Naive thymus-derived CD4-positive, alpha-beta T cell (primary cell): ENCODE results near the gene SRSF5. TPM values are rescaled to one million over a fixed set of nuclear protein-coding genes. Genes with fewer than 3 reads are reported as not detected.

Experiments used
- ATAC-seq: fragments of 150-1000 bp; cut with Tn5 transposase; 2 replicates; pipeline ENCODE4 v1.10.0; 2021; ENCODE audit warnings: mild to moderate bottlenecking, moderate library complexity
- CTCF ChIA-PET: fragments of 350-600 bp; sonication (Branson Sonifier 250); formaldehyde crosslinking; loops from one replicate; lab custom pipeline; 2021; ENCODE audit warnings: antibody characterized with exemption; lab: Charles Lee
- POLR2A ChIA-PET: fragments of 350-600 bp; sonication (Branson Sonifier 250); formaldehyde crosslinking; loops from one replicate; lab custom pipeline; 2021; ENCODE audit warnings: antibody characterized with exemption, inconsistent platforms; lab: Charles Lee
- DNase-seq, 9 donors: peaks; one replicate each; pipeline versions ENCODE4 v3.0.0 to v3.0.0-alpha.2; 2020 to 2022; ENCODE audit warnings: mixed read lengths in 1 of 9
- H3K27ac ChIP-seq: one replicate; pipeline ENCODE4 v1.7.0; 2013; ENCODE audit warnings: mild to moderate bottlenecking, low read depth, low read length, moderate library complexity
- H3K27me3 ChIP-seq, 2 donors: one replicate each; pipeline ENCODE4 v1.7.0; 2013; ENCODE audit warnings: low read length in 2 of 2, mild to moderate bottlenecking in 2 of 2, moderate library complexity in 2 of 2; ENCODE audit not compliant: control insufficient read depth in 2 of 2, insufficient read depth in 2 of 2
- H3K36me3 ChIP-seq, 3 experiments: 1 replicate in 2 of 3; 2 replicates in 1 of 3; pipeline ENCODE4 v1.7.0; 2013; ENCODE audit warnings: low read length in 3 of 3, mild to moderate bottlenecking in 3 of 3, moderate library complexity in 1 of 3; ENCODE audit not compliant: insufficient read depth in 3 of 3, control insufficient read depth in 2 of 3
- H3K4me1 ChIP-seq, 2 donors: one replicate each; pipeline ENCODE4 v1.7.0; 2013; ENCODE audit warnings: low read length in 2 of 2, mild to moderate bottlenecking in 2 of 2, moderate library complexity in 1 of 2; ENCODE audit not compliant: control insufficient read depth in 2 of 2, insufficient read depth in 2 of 2
- H3K4me3 ChIP-seq: 2 replicates; pipeline ENCODE4 v1.7.0; 2013; ENCODE audit warnings: mild to moderate bottlenecking, low read length
- H3K9me3 ChIP-seq, 3 experiments: 1 replicate in 2 of 3; 2 replicates in 1 of 3; pipeline ENCODE4 v1.7.0; 2013; ENCODE audit warnings: low read length in 3 of 3; ENCODE audit not compliant: control insufficient read depth in 2 of 3
- H3K27ac Mint-ChIP-seq, 9 donors: one replicate each; pipeline ENCODE4 v1.8.0; 2020 to 2022; ENCODE audit warnings: mixed read lengths in 9 of 9, mild to moderate bottlenecking in 8 of 9, moderate library complexity in 5 of 9, inconsistent platforms in 2 of 9
- H3K27me3 Mint-ChIP-seq, 5 donors: one replicate each; pipeline ENCODE4 v1.8.0; 2021 to 2022; ENCODE audit warnings: mixed read lengths in 5 of 5, mild to moderate bottlenecking in 1 of 5
- H3K36me3 Mint-ChIP-seq, 5 donors: one replicate each; pipeline ENCODE4 v1.8.0; 2020 to 2022; ENCODE audit warnings: mixed read lengths in 5 of 5, mild to moderate bottlenecking in 3 of 5, inconsistent platforms in 1 of 5
- H3K4me1 Mint-ChIP-seq, 7 donors: one replicate each; pipeline ENCODE4 v1.8.0; 2020 to 2022; ENCODE audit warnings: mixed read lengths in 7 of 7, mild to moderate bottlenecking in 3 of 7, inconsistent platforms in 1 of 7
- H3K4me3 Mint-ChIP-seq, 10 donors: one replicate each; pipeline ENCODE4 v1.8.0; 2020 to 2022; ENCODE audit warnings: mild to moderate bottlenecking in 10 of 10, mixed read lengths in 10 of 10, moderate library complexity in 6 of 10, inconsistent platforms in 2 of 10
- H3K9me3 Mint-ChIP-seq, 11 donors: one replicate each; pipeline ENCODE4 v1.8.0; 2020 to 2022; ENCODE audit warnings: mixed read lengths in 11 of 11, mild to moderate bottlenecking in 4 of 11, inconsistent platforms in 1 of 11, moderate library complexity in 1 of 11
- intact Hi-C, 2 donors: fragments of 100-400 bp; cut with micrococcal nuclease; formaldehyde crosslinking; loops; one replicate each; pipeline ENCODE4 v1.15.1; 2023
- polyA plus RNA-seq, 2 donors: library from polyadenylated mRNA; unstranded; fragments of 300-500 nt; fragmentation: Illumina TruSeq; gene quantifications; one replicate each; pipeline ENCODE4 v1.2.3, GENCODE V29; 2021
- total RNA-seq, 6 experiments: library from RNA in 5 of 6; stranded (reverse) in 5 of 6; gene quantifications; 1 replicate in 5 of 6; 2 replicates in 1 of 6; pipeline ENCODE4 v1.2.3 and lab custom pipeline; 2021 to 2026

Gene SRSF5
- total and polyA plus RNA-seq, 7 experiments from 2014 or later, result 355 to 1,617 (median 1,280) TPM

DNA sequence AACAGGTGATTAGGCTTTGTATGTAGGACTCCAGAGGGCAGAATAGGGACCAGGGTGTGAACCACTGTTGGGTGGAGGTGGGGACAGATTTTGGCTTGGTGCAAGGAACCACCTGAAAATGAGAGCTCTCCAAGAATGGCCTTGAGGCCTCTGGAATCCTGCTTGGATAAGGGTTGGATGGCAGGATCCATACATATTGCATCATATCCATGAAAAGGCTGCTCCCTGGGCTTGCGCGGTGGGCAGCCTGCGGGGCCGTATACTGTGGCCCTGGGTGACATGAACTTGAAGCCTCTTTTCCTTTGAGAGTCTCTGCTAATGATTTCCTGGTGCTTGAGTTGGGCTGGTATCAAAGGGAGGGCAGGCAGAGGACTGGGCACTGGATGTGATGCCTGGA lies 31.4 kb downstream of the SRSF5 start:
- intact Hi-C loops, result no loop called here
- ChIA-PET CTCF (no interaction called here), POLR2A (no interaction called here)
- Histone ChIP-seq H3K27ac (no peak overlapping the region), H3K9me3 (no peaks in the 10 kb centered on the region), H3K27me3 (no peaks in the 10 kb centered on the region), H3K4me1 (no peaks in the 10 kb centered on the region), H3K36me3 (no peaks in the 10 kb centered on the region), H3K4me3 (no peak overlapping the region)
- DNase-seq (no peak), ATAC-seq (no peak)
- H3K27me3 Mint-ChIP-seq, result peaks cover 0 to 18% (median 9%) of the 10 kb centered on the region in 5 donors
- H3K9me3 Mint-ChIP-seq, result peaks cover 0 to 3% (median 0%) of the 10 kb centered on the region in 11 donors
- H3K27ac Mint-ChIP-seq, result no peak overlapping the region
- peak overlapping the region in 1 of 10 donors; percentile 20 for H3K4me3 Mint-ChIP-seq
- peaks cover 0 to 11% (median 6%) of the 10 kb centered on the region in 5 donors for H3K36me3 Mint-ChIP-seq
- H3K4me1 Mint-ChIP-seq, result no peaks in the 10 kb centered on the region

DNA sequence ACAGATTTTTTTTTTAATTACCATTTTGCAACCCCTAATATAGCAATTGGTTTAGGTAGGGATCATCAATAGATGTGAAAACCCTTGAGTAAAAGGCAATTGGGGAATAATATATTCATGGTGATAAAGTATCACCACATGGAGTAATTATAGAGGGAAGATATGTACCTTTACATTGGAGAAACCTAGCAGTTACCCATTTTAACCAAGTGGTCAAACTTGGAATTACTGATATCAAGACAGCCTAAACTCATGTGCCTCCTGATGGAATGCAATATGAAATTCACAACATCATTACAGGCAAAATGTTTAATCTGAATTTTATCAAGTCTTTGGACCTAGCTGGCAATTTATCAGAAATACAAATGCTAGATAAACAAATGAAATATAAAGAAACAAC lies 36.8 kb downstream of the SRSF5 start:
- ATAC-seq (no peak), DNase-seq (no peak)
- intact Hi-C loops, result no loop called here
- CTCF ChIA-PET, result no interaction called here
- Histone ChIP-seq H3K4me1 (no peaks in the 10 kb centered on the region), H3K36me3 (no peaks in the 10 kb centered on the region), H3K9me3 (no peaks in the 10 kb centered on the region), H3K27ac (no peak overlapping the region), H3K4me3 (no peak overlapping the region), H3K27me3 (no peaks in the 10 kb centered on the region)
- peaks cover 0 to 43% (median 9%) of the 10 kb centered on the region in 5 donors for H3K27me3 Mint-ChIP-seq
- no peak overlapping the region for H3K4me3 Mint-ChIP-seq
- H3K4me1 Mint-ChIP-seq, result no peaks in the 10 kb centered on the region
- H3K27ac Mint-ChIP-seq, result no peak overlapping the region
- peaks cover 0 to 11% (median 4%) of the 10 kb centered on the region in 5 donors for H3K36me3 Mint-ChIP-seq
- POLR2A ChIA-PET, result no interaction called here
- H3K9me3 Mint-ChIP-seq, result peaks cover 0 to 4% (median 0%) of the 10 kb centered on the region in 11 donors

DNA sequence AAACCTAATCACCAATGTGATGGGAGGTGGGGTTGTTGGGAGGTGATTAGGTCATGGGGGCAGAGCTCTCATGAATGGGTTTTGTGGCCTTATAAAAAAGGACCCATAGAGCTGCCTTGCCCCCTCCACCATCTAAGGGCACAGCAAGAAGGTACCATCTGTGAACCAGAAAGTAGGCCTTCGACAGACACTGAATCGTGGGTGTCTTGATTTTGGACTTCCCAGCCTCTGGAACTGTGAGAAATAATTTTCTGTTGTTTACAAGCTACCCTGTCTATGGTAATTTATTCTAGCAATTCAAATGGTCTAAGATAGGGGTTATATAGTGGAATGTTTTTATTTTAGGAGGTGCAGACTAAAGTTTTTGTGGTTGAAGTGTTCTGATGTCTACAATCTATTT lies 38.0 kb downstream of the SRSF5 start:
- H3K9me3 Mint-ChIP-seq, result peaks cover 0 to 4% (median 0%) of the 10 kb centered on the region in 11 donors
- ATAC-seq, result no peak
- peaks cover 0 to 7% (median 4%) of the 10 kb centered on the region in 5 donors for H3K36me3 Mint-ChIP-seq
- H3K9me3 ChIP-seq, result no peaks in the 10 kb centered on the region
- CTCF ChIA-PET, result no interaction called here
- H3K36me3 ChIP-seq, result no peaks in the 10 kb centered on the region
- H3K4me1 Mint-ChIP-seq, result no peaks in the 10 kb centered on the region
- H3K4me3 ChIP-seq, result no peak overlapping the region
- no peak overlapping the region for H3K4me3 Mint-ChIP-seq
- peaks cover 0 to 43% (median 5%) of the 10 kb centered on the region in 5 donors for H3K27me3 Mint-ChIP-seq
- no peak overlapping the region for H3K27ac Mint-ChIP-seq
- intact Hi-C loops, result no loop called here
- no peaks in the 10 kb centered on the region for H3K4me1 ChIP-seq
- POLR2A ChIA-PET, result no interaction called here
- no peak for DNase-seq
- no peaks in the 10 kb centered on the region for H3K27me3 ChIP-seq
- H3K27ac ChIP-seq, result no peak overlapping the region

DNA sequence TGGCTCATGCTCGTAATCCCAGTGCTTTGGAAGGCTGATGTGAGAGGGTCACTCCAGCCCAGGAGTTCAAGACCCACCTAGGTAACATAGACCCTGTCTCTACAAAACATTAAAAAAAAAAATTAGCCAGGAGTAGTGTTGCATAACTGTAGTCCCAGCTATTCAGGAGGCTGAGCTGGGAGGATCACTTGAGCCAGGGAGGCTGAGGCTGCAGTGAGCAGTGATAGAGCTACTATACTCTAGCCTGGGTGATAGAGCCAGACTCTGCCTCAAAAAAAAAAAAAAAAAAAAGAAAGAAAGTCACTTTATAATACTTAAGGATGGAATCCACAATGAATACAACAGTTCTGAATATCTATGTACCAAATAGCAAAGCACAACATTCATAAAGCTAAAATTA lies 40.2 kb downstream of the SRSF5 start:
- Histone ChIP-seq H3K27me3 (no peaks in the 10 kb centered on the region), H3K9me3 (no peaks in the 10 kb centered on the region), H3K4me3 (no peak overlapping the region), H3K4me1 (no peaks in the 10 kb centered on the region), H3K36me3 (no peaks in the 10 kb centered on the region), H3K27ac (no peak overlapping the region)
- CTCF ChIA-PET, result no interaction called here
- DNase-seq, result no peak
- intact Hi-C loops, result no loop called here
- POLR2A ChIA-PET, result no interaction called here
- Mint-ChIP-seq H3K27ac (no peak overlapping the region), H3K4me3 (no peak overlapping the region), H3K27me3 (peaks cover 0 to 35% (median 0%) of the 10 kb centered on the region in 5 donors), H3K36me3 (no peaks in the 10 kb centered on the region), H3K4me1 (no peaks in the 10 kb centered on the region), H3K9me3 (peaks cover 0 to 4% (median 0%) of the 10 kb centered on the region in 11 donors)
- no peak for ATAC-seq

DNA sequence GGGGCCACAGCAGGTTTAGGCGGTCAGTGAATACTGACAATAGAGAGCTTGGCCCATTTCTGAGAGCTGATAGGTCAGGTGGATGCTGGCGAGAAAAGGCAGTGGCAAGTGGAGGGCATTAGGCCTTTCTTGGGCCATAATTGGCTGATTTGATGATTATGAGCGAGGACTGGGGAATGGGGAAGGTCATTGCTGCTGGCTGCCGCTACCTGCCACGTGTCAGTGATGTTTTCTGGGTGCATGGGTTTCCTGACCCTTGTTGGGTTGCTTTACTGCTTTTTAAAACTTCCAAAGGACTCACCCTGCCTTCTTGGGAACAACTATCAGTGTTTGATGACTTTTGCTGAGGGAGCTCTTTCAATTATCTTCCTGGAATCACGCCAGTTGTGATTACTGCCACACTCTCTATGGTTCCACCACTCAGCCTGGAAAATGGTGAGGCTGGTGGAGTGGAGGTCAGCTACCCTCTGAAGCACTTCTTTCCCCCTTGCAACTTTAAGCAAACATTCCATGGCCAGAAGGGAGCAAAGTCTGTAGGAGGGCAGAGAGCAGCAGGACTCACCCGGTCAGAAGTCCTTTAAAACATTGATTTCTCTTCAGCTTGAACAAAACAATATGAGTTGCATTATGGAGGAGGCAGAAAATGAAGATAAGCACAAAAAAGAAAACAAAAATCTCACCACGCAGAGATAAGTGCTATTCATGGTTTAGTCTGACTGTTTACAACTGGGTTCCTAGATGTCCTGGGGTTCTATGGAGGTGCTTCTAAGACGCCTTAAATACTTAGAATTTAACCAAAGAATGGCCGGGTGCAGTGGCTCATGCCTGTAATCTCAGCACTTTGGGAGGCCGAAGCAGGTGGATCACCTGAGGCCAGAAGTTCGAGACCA lies 42.2 kb downstream of the SRSF5 start:
- ATAC-seq (no peak), DNase-seq (no peak)
- Histone ChIP-seq H3K4me1 (no peaks in the 10 kb centered on the region), H3K4me3 (no peak overlapping the region), H3K36me3 (no peaks in the 10 kb centered on the region), H3K27me3 (no peaks in the 10 kb centered on the region), H3K27ac (no peak overlapping the region), H3K9me3 (no peaks in the 10 kb centered on the region)
- peaks cover 0 to 3% (median 0%) of the 10 kb centered on the region in 11 donors for H3K9me3 Mint-ChIP-seq
- intact Hi-C loops, result no loop called here
- ChIA-PET CTCF (no interaction called here), POLR2A (no interaction called here)
- H3K4me1 Mint-ChIP-seq, result no peaks in the 10 kb centered on the region
- H3K27ac Mint-ChIP-seq, result peak overlapping the region in 1 of 9 donors; percentile 59
- H3K36me3 Mint-ChIP-seq, result no peaks in the 10 kb centered on the region
- H3K27me3 Mint-ChIP-seq, result peaks cover 0 to 27% (median 0%) of the 10 kb centered on the region in 5 donors
- H3K4me3 Mint-ChIP-seq, result no peak overlapping the region

DNA sequence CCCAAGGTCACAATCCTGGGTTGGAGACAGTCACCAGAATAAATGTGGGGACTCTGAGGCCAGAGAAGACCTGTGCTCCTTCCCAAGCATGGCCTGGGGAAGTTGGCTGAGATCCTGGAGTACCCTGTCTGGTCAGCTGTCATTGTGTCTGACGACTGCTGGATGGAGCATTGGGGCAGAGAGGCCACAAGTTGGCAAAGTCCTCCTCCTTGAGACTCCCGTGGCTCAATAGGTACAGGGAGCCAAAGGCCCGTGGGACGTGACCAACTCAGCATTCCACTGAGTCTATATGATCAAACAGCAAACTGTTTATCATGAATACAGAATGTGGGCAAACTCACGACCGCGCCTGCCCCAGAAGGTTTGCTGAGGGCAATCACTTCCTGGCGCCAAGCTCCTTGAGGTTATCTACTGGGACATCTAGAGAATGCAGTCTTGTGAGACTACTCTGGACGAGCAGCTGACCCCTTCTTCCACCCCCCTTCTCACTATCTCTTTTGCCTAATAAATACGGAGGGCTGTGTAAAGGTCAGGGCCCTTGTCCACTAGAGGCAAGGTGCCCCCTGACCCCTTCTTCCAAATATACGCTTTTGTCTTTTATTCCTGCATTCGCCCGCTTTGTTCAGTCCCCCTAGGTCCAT lies 44.4 kb downstream of the SRSF5 start:
- Mint-ChIP-seq H3K4me3 (no peak overlapping the region), H3K27me3 (peaks cover 0 to 16% (median 0%) of the 10 kb centered on the region in 5 donors), H3K27ac (no peak overlapping the region), H3K4me1 (no peaks in the 10 kb centered on the region), H3K36me3 (no peaks in the 10 kb centered on the region), H3K9me3 (peaks cover 0 to 3% (median 0%) of the 10 kb centered on the region in 11 donors)
- ATAC-seq (no peak), DNase-seq (no peak)
- no peaks in the 10 kb centered on the region for H3K36me3 ChIP-seq
- H3K4me3 ChIP-seq, result no peak overlapping the region
- intact Hi-C loops, result loop anchor here in 1 of 2 donors (10.0 kb wide), 3 partner anchors 77 to 903 kb away; no protein-coding TSS in a partner anchor
- H3K4me1 ChIP-seq, result no peaks in the 10 kb centered on the region
- no peak overlapping the region for H3K27ac ChIP-seq
- H3K27me3 ChIP-seq, result no peaks in the 10 kb centered on the region
- ChIA-PET CTCF (no interaction called here), POLR2A (no interaction called here)
- no peaks in the 10 kb centered on the region for H3K9me3 ChIP-seq
